ENCODE data around the gene AMN.
"Not testable (repeated sequence)": the region's sequence is repeated elsewhere in the genome, so short reads cannot be mapped to it uniquely, and the experiment has no call there.

The AMN gene

DNA sequence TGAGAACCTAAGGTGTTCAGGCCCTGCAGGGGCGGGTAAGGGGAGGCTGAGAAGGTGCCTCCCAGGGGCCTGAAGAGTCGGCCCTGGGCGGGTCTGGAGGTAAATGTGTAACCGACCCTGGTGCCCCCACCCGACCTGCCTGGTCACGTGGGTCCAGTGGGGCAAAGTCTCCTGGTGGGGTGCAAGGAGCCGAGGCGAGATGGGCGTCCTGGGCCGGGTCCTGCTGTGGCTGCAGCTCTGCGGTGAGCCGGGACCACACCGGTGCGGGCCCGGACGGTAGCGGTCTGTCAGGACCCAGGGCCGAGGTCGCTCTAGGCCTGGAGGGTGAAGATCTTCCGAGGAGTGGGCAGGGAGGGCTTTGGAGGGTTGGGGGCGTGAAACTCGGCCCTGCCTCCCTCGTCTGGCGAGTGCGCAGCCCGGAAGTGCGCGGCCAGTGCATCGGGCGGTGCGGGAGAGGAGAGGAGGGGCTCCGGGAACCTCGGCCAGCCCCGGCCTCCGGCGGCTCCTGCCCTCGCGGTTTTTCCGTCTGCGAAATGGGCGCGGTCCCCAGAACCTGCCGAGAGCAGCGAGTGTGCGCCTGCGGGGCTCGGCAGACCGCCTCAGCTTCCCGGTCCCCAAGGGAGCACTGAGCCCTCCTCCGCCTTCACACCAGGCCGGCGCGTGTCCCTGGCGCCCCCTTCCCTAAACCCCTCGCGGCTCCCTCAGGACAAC lies at the start of gene AMN:
Gene AMN, plus strand, starts transcription at position 174 of the 711 bp plus-strand sequence. Its CDS starts 26 bp downstream, at position 200.
- DNase-seq = no peak

DNA sequence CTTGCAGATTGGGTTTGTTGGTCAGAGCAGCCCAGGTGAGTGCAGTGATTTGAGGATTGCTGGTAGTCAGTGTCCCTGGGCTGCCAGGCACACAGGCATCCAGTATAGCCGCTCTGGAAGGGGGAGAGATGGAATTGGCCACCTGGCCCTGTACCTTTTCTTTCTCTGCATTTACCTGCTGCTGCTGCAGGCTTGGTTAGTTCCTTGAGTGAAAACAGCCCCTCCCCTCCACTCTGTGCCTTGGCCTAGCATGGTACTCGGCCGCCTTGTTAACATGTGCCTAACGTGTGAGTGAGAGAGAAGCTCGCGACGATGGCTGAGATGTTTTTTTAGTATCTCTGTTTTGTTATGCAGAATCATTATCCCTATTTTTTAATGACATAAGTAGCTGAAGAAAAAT lies 49.3 kb upstream of the AMN start:
- DNase-seq = no peak

DNA sequence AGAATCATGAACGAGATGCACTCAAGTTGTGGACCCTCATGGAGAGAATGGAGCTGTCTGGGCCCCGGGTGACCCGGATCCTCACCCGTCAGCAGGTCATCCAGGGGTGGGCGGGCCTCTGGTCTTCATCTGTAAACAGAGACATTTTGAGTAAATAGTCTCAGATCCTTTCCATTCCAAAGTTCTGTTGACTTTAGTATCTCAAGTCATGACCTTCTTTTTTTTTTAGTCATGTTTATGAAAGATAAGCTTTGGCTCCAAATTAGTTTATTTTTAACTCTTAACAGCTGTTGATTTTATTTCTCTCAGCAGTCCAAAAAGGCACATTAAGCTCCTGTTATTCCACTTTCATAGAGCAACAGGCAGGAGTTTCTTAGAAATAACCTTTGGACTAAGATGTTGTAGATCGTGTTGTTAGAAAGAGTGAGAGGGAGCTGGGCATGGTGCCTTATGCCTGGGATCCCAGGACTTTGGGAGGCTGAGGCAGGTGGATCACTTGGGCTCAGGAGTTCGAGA lies 48.9 kb upstream of the AMN start:
- no peak for DNase-seq

DNA sequence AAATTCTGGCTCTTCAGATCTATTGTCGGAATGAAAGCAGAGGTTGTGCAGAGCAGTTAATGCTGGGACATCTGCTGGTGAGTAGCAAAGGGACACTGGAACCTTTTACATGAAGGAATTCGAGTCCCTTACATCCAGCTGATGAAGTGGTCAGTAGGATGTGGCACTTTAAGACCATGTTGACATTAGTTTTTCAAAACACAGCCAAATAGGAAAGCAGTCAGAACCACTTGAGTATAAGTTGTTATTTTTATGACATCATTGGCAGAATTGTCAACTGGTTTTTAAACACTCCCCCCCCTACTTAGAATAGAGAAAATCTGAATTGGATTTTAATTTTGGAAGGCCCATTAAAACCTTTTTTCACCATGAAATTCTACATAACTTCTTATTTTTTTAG lies 46.8 kb upstream of the AMN start:
- no peak for DNase-seq

DNA sequence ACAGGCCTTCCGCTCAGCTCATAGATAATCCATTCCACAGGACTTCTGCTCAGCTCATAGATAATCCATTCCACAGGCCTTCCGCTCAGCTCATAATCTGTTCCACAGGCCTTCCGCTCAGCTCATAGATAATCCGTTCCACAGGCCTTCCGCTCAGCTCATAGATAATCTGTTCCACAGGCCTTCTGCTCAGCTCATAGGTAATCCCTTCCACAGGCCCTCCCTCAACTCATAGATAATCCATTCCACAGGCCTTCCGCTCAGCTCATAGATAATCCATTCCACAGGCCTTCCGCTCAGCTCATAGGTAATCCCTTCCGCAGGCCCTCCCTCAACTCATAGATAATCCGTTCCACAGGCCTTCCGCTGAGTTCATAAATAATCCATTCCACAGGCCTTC lies 45.0 kb upstream of the AMN start:
- DNase-seq = not testable (repeated sequence)

DNA sequence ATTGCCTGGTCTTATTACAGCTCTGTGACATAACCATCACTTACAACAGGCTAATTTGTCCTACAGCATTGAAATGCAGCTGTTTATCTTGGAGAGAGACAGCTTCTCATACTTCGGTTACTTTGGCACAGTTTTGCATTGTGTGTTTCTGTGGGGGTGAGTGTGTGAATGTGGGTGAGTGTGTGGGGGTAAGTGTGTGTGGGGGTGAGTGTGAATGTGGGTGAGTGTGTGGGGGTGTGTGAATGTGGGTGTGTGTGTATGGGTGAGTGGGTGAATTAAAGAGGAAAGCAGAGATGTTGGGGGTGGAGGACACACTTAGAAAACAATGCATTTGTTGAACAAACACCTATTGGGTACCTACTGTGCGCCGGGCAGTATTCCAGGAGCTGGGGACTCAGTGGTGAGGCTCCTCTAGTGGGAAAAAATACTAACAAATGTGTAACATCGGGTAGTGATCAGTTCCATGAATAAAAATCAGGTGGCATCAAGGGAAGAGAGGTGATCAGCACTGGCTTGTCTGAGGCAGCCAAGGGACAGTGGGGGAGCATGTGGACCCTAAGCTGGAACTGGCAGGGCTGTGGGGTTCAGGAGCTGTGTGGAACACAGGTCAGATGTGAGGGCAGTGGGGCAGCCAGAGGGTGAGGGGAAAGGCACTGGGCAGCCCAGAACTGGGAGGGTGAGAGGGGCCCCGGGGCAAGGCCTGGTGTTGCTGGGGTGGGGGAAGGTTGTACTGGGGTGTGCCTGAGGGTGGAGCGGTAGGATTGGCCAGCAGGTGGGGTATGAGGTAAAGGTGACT lies 44.1 kb upstream of the AMN start:
- DNase-seq = no peak

DNA sequence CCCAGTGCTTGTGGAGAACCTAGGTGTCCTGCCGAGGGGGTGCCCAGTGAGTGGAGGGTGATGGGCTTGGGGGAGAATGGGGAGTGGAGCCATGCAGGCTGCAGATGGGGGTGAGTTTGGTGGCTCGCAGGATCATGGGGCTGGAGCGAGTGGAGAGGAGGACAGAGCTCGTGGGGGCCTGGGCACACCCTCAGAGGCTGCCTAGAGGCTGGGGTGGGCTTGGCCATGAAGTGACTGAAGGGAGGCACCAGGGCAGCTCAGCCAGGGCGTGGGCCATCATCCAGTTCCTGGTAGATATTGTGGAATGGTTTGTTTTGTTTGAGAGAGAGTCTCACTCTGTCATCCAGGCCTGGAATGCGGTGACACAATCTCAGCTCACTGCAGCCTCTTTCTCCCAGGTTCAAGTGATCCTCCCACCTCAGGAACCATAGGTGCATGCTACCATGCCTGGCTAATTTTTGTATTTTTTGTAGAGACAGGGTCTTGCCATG lies 43.4 kb upstream of the AMN start:
- no peak for DNase-seq

DNA sequence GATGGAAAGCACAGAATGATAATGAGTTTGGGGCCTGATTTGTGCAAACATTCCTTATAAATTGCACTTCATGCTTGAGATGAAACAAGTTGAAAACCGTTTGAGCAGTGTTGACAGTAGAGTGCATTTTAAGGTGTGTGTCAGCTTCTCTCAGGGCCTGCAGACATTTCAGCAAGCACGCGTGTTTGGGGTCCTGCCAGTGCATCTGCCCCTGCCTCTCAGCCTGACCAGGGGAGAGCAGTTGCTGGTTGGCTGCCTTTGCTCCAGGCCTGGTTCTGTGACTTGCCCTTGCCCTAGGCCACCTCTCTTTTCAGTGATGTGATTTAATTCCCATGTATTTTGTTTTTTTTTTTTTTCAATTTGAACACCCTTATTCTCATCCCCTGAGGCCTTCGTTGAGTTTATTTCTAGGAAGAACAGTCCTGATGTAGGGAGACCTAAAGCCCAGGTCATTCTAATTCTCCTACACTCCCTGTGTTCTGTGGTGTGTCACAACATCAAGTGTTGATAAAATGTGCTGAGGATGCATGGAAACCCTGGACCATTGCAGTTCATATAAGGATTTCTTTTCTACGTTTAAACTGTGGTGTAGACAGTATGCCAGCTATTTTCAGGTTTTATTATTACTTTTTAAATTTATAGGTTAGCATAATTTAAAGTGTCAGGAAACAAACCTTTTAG lies 40.1 kb upstream of the AMN start:
- DNase-seq = no peak

DNA sequence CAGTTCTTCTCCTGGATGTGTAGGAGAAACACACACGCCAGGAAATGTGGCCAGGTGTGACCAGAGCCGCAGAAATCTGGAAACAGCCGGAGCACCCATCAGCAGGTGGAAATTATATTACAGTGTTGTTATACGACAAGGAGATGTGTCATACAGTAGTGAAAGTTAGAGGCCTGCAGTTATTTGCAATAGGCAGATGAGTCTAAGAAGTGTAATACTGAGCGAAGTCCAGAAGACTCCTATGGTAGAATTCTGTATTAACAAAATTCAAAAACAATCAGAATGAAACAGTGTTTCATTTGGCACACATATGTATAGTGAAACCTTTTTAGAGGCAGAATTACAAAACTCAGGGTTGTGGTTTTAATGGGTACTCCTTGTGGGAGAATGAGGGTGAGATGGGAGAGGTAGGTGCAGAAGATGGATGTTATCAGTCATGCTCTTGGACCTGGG lies 39.3 kb upstream of the AMN start:
- DNase-seq = no peak

DNA sequence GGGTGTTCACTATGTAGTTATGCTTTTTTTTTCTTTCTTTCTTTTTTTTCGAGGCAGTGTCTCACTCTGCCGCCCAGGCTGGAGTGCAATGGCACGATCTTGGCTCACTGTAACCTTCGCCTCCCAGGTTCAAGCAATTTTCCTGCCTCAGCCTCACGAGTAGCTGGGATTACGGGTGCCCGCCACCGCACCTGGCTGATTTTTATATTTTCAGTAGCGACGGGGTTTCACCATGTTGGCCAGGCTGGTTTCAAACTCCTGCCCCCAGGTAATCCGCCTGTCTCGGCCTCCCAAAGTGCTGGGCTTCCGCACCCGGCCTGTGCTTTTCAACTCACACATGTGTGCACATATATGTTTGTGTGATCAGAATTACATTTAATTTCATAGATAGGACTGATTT lies 38.9 kb upstream of the AMN start:
- DNase-seq = no peak

DNA sequence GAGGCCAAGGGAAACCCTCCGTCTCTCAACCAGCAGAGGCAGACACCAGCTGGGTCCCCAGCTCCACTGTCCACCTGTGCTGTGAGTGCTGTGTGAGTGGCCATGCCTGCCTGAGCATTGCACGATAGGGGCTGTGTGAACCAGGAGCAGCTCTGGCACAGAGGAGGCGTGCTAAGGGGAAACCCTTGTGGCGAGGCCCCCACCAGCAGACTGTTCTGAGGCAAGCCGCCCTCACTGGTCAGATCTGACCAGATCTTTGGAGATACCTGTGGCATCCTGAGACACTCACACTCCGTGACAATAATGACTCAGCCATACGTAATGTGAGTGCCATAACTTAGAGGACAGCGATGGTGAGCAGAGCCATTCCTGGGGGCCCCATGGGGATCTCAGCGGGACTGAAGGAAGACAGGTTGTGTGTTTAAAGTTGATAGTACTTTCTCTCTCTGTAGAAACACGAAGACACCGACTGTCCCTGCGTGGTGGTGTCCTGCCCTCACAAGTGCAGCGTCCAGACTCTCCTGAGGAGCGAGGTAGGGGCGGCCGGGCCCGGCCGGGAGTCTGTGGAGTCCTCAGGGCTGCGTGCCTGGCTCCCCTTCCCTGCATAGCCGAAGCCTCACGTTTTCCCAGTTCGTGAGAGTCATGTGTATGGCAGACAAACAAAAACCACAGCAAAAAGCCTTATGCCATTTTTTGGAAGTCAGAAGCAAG lies 36.6 kb upstream of the AMN start:
- DNase-seq = no peak

DNA sequence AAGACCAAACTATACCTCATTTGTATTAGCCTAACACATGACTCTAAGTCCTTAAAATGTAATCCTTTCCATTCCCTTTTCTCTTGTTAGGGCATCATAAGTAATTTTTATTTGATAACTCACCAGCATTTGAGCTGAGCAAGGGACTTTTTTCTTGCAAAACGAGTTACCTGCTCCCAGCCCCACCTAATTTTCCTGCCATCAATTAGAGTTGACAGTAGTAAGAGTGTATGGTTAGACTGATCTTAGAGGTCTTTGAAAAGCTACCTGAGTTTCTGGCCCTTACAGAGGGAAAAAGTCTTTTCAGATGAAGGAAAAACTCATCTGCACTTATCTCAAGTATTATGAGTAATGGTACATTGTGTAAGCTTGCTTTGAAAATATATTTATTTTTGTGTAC lies 33.7 kb upstream of the AMN start:
- no peak for DNase-seq

DNA sequence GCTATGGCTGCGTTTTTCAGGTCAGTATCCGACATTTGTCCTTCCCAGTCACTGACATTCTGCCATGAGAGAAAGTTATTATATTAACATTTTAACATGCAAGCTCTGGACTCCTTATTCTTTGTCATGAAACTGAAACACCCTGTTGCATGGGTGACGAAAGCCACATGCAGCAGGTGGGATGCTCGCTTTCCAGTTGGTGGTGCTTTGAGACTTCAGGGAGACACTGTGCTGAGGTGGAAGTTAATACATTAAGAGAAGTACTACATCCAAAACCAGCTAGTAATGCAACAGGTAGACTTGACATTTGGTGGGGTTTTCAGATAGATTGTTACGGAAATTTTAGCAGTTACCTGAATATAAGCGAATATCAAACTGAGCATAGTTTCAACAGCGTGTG lies 32.8 kb upstream of the AMN start:
- DNase-seq = no peak

DNA sequence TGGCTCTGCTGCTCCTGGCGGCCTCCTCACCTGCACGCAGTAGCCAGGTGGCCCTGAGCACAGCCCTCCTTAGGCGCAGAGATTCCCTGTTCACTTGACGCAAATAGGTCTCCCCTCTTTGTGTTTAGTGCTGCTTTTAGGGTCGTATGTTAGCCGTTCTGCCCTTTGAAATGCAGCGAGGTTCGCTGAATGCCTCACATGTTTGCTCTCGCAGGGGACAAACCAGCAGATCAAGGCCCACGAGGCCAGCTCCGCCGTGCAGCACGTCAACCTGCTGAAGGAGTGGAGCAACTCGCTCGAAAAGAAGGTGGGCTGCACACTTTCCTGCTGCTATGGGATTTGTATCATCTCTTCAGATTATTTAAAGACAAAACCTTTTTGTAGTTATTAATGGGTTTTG lies 31.4 kb upstream of the AMN start:
- no peak for DNase-seq

DNA sequence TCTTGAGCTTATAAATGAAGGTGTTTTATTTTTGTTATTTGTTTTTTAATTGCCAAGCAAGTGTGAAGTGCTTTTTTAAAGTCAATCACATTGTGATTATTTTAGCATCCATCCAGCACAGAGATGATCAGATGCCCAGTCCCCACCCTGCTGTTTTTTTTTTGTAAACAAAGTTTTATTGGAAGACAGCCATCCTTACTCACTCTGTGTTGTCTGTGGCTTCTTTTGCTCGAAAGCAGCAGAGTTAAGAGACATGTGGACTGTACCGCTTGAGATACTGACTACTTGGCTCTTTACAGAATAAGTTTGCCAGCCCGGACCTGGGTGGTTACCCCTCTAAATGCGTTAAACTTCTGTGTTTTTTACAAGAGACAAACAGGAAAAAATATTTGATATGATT lies 30.9 kb upstream of the AMN start:
- no peak for DNase-seq

DNA sequence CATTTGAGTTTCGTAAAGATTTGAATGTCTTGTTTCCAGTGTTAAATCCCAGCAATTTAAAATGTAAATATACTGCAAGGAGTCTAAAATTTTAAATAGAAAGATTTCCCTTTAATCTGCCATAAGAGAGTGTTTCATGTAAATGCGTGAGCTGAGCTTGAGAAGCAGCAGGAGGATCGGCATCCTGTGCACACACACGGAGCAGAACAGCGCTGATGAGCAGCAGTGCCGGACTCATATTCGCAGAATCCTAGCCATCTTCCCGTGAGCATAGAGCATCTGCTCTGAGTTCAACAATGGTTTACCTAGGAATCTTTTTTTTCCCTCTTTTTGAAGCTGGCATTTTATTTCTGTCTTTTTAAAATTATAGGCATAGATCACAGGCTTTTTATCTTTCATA lies 29.8 kb upstream of the AMN start:
- no peak for DNase-seq

DNA sequence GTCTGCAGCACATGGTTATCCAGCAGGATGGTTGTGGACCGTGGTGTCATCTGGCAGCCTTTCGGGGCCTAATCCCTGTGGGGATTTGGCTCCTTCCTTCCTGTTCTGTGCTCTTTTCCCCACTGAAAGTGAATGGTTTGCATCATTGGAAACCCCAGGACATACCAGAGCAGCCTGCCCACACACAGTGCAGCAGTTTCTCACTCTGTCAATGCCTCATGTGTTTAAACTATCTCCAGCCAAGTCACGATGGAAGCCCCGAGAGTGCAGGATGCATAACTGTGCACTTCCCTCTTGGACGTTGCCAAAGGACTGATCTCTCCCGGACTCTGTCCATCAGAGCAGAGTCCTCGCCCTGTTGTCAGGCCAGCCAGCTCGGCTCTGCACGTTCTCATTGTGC lies 29.0 kb upstream of the AMN start:
- no peak for DNase-seq

DNA sequence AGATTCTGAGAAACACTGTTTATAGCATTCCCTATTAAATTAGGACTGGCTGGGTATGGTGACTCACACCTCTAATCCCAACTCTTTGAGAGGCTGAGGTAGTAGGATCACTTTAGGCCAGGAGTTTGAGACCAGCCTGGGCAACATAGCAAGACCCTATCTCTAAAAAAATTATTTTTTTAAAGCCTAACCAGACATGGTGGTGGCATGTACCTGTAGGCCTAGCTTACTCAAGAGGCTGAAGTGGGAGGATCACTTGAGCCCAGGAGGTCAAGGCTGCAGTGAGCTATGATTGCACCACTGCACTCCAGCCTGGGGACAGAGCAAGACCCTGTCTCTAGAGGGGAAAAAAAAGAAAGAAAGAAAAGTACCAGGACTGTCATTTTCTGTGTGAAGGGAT lies 25.7 kb upstream of the AMN start:
- not testable (repeated sequence) for DNase-seq

DNA sequence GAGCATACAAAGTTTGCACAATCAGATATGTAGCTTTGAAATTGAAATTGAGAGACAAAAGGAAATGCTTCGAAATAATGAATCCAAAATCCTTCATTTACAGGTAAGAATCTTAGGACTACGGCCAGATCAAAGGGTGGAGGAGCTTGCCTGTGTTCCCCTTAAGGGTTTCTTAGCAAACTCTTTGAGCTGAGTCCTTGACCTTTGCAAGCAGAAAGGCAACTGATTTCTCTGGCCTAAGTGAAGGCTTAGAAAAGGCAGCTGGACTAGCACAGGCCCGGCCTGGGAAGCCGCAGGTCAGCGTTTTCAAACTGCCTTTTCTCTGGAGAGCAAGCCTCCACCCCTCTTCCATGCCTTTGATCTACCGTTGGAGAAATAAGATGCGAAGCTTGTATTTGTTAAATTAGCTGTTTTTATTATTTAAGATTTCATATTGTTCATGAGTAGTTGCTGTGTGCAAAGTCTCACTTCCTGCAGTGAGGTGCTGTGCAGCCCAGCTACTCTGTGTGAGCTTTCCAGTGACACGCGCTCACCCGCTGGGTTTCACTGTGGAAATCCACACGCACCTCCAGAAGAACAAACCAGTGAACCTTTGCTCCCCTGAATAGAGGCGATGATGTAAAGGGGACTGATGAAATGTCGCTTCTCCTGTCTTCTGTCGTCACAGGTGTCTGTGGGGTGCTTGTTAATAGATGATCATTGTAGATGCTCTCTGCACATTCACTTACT lies 25.0 kb upstream of the AMN start:
- DNase-seq = no peak

DNA sequence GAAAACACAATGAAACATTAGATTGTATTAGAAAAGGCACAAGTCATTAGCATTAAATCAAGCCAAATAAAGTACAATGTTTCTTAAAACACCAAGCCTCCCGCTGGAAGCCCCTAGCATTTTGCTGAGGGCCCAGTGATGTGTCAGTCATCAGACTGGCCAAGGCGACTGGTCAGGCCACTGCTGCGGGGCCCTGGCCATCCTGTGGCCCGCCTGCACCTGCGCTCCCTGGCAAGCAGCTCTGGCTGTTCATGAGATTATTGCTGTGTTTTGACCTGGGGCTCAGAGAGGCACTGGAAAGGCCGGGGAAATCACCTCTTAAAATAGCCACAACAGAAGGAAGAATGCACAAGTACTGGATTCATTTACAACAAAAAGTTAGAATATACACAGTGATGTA lies 24.2 kb upstream of the AMN start:
- DNase-seq = no peak

DNA sequence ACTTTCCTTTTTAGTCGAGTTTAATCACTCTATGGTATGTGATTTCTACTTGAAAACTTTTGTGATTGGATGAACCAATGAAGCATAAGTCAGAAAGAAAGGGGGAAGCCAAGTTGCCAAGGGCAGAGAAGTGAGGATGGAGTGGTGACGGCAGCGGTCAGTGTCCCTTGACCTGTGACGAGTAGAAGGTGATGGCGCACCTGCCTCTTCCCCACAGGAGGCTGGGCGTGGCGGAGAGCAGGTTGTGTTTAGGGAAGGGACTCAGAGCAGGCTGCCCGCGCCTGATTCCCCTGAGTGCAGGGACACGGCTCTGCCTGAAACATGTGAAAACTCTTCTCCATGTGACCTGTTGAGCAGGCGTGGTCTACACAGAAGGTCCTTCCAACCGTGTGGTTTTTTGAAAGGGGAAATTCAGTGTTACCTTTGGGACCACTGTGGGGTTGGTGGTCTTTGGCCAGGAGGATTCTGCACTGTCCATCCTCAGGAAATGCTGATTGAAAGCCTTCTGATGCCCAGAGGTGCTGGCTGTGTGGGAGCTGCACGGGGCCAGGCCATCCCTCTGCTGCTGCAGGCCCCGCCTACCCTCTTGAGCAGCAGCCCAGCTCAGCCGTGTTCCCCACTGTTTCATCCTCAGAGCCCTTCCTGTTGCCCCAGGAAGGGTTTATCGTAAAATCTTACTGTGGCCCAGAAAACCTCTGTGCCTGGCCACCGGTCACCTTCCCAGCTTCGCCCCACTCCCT lies 23.5 kb upstream of the AMN start:
- no peak for DNase-seq

DNA sequence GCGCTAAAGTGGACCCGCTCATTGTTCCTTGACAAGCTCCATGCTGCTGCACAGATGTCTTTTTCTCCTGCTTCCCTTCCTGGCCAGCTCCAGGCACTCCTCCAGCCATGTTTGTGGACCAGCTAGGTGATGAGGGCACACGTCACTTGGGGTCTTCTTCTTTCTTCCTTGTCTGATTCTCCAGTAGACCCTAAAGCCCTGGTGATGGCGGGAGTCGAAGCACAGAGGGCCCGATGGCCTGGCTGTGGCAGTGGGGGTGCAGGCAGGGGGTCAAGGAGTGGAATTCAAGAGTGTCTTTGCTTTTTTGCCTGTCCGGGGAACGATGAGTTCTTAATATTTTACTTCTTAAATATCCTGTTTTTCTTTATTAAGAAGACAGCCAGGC lies 23.0 kb upstream of the AMN start:
- DNase-seq = no peak

All from KG1 (cell line).